Stimulated activated CD8-positive, alpha-beta memory T cell treated with anti-CD3 and anti-CD28 coated beads, Interleukin-7, amount 100 ng/mL, for 1 hour (primary cell): Measurements from ENCODE around the gene SEMA5B.

ENCODE experiments used
- DNase-seq, 2 donors: peaks; one replicate each; pipeline ENCODE4 v3.0.0-alpha.2; 2020; ENCODE audit warnings: low read depth in 2 of 2

Gene SEMA5B

DNA sequence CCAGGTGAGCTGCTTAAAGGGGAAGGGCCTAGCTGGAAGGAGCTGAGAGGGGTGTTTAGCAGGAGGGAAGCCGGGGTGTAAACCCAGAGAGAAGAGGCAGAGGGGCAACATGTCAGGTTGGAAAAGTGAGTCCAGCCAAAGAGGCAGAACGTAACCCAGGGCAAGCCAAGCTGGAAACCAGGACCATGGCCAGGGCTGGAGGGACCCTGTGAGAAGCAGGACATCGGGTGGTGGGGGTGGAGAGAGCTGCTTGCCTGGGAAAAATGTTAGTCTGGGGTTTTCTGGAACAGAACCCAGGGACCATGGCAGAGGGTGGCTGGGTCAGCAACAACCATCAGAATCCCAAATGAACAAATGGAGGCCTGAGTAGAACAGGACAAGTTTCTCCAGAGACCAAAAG is 32.6 kb downstream of the SEMA5B start:
- no peak for DNase-seq

- no peak for DNase-seq
Observed at GRCh38 chr3:122993124-122993978, 34.2 kb downstream of the SEMA5B start.

GRCh38 chr3:122992676-122993075 is 34.9 kb downstream of the SEMA5B start:
- DNase-seq: no peak

DNA sequence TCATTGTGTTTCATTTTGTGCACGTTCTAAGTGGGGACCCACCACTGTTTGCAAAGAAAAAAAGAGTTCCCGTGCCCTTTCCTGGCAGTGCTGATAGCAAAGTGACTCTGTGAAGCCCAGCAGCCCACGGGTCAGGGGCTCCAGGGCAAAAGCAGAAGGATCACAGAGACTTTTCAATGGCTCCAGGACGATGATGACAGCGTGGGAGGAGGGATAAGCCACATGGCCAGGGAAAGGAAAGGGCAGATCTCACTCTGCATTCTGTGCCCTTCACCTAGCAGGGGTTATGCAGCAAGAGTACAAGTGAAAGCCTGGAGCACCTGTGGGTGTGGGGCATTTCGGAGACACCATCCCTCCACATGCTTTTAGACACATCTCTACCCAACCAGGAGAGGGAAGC is 35.4 kb downstream of the SEMA5B start:
- DNase-seq: no peak

DNA sequence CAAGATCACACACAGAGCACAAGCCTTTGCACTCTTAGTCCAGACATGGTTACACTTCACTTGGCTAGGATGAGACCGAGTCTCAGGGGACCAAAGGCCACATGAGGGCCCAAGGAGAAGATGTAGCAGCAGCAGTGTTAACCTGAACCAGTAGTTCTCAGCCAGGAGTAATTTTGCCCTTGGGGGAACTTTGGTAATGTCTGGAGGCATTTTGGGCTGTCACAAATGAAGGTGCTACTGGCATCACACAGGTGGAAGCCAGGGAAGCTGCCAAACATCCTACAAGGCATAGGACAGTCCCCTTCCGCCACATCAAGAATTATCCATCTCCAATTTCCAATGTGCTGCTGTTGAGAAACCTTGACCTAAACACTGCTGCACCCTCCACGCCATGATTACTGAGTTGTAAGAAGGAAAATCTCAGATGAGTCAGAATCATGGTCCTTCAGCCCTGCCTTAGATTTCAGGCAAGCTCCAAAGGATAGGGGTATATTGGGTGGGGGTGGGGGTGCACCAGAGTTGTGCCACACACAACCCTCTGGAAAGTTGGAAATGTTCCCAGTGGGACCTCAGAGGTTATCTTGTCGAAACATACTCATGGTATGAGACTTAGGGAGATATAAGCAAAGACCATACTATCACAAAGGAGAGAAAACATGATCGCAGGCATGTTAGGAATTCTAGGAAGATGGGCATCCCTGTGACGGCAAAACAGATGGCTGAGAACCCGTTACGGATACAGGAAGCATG is 36.2 kb downstream of the SEMA5B start:
- DNase-seq: no peak

DNA sequence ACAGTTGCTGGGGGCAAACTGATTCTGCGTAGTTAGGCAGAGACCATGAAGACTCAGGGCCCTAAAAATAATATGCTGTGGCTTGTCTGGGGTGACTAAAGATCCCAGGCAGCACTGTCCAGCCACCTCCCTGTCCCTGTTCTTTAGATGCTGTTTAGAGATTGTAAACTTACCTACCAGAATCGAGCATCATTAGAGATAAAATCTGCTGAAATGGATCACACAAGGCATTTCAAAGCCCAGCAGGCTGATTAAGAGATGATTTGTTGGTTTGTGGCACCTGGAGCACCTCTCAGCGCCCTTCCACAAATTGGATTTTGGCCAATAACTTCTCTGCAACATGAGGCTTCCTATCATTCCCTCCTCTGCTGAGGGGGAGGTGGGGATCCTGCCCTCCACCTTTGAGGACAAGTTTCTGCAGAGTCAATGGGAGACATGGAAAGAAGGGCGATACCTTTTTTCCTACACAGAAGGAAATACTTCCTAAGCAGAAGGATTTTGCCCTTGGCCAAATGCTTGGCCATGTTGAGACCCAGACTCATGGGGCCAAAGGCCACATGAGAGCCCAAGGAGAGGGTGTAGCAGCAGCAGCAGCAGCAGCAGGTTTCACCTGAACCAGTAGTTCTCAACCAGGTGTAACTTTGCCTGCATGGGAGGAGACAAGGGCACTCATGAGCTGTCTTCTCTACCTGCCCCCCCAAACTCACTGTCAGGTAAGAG is 37.5 kb downstream of the SEMA5B start:
- DNase-seq: no peak

DNA sequence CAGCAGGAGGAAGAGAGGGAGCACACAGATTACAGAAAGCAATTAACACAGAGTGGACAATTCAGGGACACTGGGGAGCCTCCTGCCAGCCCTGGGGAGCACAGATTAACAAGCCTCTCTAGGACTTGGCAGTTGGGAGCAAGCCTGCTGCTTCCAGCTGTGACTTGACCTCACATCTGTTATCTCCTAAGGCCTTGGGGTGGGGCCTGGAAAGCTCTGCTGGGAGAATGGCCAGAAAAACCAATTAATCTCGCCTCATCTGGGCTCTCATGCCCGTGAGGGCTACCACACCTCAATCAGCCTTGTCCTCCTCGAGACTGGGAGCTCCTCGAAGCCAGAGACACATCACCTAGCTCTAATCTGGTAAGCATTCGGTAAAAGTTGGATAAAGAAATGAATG is 39.1 kb downstream of the SEMA5B start:
- no peak for DNase-seq

GRCh38 chr3:122987736-122988319 is 39.7 kb downstream of the SEMA5B start:
- DNase-seq: no peak

DNA sequence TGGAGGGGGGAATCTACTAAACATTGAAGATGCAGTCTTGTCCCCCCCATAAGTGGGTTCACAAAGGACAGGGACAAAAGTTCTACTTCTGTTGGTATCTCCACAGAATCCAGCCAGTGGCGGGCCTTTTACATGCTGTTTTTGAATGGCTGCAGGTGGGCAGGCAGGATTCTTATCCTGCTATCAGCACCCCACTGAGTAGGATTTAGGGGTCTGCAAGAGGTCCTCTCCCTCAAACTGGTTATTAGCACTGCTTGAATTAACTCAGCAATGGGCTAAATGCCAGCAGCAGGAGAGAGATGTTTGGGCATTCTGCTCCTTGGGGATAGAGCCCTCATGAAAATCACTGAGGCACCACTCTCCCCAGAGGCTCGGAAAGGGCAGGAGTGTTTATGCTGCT is 40.3 kb downstream of the SEMA5B start:
- no peak for DNase-seq

DNA sequence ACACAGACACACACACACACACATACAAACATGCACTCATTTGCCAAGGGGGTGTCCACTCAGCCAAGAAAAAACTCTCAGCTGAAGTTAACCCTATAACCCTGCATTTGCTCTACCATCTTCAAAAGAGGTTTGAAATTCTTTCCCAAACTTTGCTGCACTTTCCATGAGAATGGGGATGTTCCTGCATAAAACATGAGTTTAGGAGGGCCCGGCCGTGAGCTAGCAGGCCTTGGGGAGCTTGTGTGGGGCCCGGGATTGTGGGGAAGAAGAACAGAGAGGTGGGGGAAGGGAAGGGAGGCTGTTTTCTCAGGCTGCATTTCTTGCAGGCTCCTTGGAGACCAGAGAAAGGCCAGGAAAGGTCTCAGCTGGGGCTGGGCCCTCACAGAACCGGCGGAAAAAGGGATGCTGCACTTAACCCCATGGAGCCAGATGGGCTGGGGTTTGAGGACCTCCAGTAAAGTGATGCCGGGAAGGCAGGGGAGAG is 40.8 kb downstream of the SEMA5B start:
- no peak for DNase-seq

DNA sequence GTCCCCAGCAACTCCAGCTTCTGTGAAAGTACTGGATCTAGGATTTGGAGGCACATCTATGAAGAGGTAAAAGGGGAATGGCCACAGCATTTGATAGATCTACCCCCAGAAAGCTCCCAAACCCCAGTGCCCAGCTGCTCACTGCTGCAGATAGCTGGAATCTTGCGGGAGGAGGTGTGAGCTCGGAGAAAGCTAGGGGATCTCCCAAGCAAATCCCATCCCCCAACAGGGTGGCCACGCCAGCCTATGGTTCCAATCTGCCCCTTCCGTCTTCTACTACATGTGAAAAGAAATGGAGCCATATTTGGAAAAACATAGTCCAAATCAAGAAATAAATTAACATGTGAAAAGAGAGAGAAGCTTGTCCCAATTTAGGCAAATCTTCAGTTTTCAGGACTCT is 42.0 kb downstream of the SEMA5B start:
- no peak for DNase-seq

- DNase-seq: no peak
Observed at GRCh38 chr3:122984650-122985049, 42.9 kb downstream of the SEMA5B start.

DNA sequence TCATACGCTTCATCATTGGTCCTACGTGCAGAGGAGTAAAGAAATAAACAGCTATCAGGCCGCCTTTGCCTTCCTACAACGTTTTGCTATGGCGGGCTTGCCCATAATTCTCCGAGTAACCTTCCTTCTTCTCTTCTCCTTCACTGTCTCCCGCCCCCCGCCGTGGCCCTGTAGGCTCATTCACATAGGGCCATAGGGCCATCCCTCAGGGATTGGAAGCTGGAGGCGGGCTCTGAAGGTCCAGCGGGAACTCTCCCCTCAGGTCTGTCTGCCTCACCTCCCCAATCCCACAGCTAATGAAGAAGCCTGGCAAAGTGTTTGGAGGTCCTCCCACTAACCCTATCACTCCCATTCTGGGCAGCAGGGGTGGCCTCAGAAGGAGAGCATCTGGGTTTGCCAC is 43.6 kb downstream of the SEMA5B start:
- DNase-seq: no peak

DNA sequence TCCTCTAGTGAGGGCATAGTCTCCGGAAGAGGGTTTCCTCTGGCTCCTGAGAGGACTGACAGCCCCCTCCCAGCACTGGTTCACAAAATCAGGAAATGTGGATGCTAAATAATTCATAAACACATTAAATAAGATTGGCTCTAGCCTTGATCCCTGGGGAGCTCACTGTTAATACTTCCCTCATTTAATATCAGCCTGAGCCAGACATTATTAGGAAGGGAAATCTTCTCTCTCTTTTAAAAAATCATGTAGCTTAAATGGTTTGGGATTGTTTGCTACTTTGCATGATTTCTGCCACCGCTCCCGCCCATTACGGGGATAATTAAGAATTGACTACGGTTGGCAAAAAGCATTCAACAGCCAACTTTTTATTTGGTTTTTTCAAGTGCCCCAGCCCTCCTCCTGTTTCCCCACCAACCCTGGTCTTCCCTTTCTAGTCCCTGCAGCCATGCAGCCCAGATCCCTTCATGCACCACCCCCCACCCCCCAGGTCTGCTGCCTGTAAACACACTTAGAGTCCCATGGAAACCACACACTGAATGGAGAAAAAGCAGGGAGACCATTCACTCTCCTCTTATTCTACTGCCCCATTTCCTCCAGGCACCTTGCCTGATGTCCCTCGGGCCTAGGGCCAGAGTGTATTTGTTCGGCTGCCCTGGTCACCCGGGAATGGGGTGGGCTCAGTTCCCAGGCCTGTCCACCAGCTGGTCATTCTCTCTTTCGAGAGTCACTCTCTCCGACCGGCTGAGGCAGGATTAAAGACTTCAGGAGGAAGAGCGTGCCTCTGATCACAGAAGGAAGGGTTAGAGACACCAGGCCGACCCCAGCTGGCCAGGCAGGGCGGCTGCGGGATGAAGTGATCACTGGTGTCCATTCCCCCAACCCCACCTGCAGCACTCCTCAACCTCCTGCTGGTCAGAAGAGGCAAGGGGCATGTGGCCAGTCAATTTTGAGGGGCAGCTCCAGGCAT is 45.1 kb downstream of the SEMA5B start:
- no peak for DNase-seq

DNA sequence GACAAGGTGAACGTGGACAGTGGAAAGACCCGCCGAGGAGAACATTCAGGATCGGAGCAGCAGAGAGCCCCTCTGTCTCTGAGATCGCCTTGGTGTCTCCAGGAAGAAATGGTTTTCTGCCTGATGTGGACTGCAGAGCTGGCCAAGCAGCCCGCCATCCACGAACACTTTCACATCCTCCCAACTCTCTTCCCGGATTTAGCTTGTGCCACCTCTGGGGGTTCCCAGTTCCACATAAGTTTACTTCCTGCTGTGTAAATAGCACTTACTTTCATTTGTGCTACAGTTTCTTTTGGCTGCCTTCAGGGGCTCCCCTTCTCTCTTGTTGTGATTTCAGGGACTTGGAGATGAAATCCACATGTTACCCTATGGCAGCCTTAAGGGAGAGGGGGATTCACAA is 48.4 kb downstream of the SEMA5B start:
- DNase-seq: no peak

- no peak for DNase-seq
Observed at GRCh38 chr3:122978569-122978968, 49.0 kb downstream of the SEMA5B start.

DNA sequence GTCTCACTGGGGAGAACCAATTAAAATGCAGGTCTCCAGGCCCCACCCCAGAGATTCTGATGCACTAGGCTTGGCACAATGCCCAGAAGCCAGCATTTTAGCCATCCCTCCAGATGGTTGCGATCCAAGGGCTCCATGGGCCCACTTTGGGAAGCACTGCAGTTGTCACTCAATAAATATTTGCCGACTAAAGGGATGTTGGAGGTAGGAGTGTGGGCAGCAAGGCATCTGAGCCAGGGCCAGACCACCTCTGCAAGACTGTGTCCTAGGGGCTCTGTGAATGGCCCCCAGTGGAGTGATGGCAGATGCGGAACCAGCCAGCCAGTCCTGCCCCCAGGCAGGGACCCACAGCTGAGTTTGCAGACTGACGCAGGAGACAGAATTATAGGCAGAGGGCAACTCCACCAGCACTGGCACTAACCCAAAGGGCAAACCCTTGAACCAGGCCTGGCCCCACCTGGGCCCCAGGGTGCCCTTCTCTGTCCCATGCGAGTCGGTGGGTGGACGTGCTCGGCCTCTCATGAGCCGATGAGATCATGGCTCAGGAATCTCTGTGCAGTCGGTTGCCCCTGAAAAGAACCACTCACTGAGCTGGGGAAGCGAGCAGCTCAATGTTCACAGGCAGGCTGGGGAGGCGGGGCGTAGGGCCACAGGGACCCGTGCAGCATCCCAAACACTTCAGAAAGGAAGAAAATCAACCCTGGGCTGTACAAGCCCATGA is 49.7 kb downstream of the SEMA5B start:
- DNase-seq: no peak

DNA sequence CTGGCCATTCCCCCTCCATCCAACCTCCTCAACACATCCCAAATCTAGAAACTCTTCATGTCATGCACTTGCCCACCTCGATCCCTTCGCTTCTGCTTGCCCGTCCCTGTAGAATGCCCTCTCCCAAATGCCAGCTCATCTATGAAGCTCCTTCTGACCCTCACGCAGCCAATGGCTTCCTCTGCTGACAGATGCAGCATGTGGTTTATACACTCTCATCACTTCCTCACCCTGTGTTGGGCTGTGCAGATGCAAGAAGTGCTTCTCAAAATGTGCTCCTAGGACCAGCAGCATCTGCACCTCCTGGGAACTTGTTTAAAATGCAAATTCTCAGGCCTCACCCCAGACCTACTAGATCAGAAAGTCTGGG is 51.7 kb downstream of the SEMA5B start:
- no peak for DNase-seq

DNA sequence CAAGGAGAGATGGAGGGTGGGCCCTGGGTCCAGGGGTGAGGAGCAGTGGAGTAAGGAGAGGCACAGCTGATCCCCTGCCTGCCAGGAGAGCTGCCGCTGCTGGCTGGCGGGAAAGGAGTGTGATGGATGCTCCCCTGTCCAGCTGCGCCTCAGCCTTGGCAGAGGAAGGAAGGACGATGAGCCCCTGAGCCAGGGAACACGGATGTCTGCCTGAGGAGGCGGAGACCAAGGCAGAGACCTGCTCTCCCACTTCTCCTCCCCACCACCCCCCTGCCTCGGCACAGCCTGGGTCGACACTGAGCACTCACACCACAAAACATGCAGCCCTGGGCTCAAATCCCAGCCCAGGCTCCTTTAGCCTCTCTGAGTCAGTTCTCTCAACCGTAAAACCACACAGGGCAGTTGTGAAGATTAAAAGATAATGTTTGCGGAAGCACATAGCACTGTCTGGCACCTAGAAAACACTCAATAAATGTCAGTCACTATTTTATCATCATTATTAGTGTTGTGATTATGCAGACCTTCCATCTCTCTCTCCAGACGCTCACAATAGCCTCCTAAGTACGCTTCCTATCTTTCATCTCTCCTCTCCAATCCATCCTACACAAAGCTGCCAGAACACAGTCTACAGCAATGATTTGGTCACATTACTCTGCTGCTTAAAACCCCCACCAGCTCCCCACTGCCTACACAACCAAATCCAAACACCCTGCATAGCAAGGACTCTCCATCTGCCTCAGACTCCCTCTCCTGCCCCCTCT is 52.2 kb downstream of the SEMA5B start:
- no peak for DNase-seq
